ENCODE data around the gene CASKIN1. TPM values are rescaled to one million over a fixed set of nuclear protein-coding genes. Genes with fewer than 3 reads are reported as not detected.

CASKIN1 gene
- total RNA-seq, 1 experiment from 2014 or later, result 4.5 TPM

- DNase-seq (ENCODE audit: low read depth, low spot score) (no peak), ATAC-seq (no peak)
- intact Hi-C loops (cut with micrococcal nuclease; ENCODE audit: unreplicated experiment) (no loop called here), in situ Hi-C loops (cut with HindIII; ENCODE audit: low pct_unique_long_range_greater_than_20kb, low sequenced_read_pairs) (no loop called here)
- BruUV-seq (replicated peaks), result no TSS peak
- Histone ChIP-seq H3K4me1 (ENCODE audit: control insufficient read depth, insufficient read depth, low read length) (no peaks in the 10 kb centered on the region), H3K27me3 (ENCODE audit: control insufficient read depth, insufficient read depth, low read length) (no peaks in the 10 kb centered on the region), H3K9me3 (ENCODE audit: control insufficient read depth, insufficient read depth, low read depth, low read length) (no peaks in the 10 kb centered on the region), H3K27ac (ENCODE audit: low read length) (no peak overlapping the region), H3K36me3 (ENCODE audit: control insufficient read depth, insufficient read depth, low read length) (no peaks in the 10 kb centered on the region), H3K4me3 (ENCODE audit: low read depth in 2 of 2, low read length in 2 of 2) (no peak overlapping the region)
- POLR2A ChIA-PET, result interaction anchor here (0.6 kb wide), 1 partner anchor 42 kb away, joined by 4 read pairs; no protein-coding TSS in a partner anchor
- CTCF ChIA-PET, result no interaction called here
- TF ChIP-seq SIN3A (IDR thresholded peaks at IDR 0.05; ENCODE audit: borderline replicate concordance, insufficient read depth, low read depth, low read length) (no peak), REST (IDR thresholded peaks at IDR 0.05; ENCODE audit: insufficient read depth in 1 of 2, low read depth in 2 of 2, low read length in 1 of 2) (no peak), TCF7L2 (IDR thresholded peaks at IDR 0.05; ENCODE audit: low read depth, low read length) (no peak), CTCF (IDR thresholded peaks at IDR 0.05) (no peak), POLR2AphosphoS5 (IDR thresholded peaks at IDR 0.05; ENCODE audit: low read depth, low read length) (no peak)
Measured at GRCh38 chr16:2173916-2174315, 22.5 kb downstream of the CASKIN1 start.

GRCh38 chr16:2173366-2173765, 23.0 kb downstream of the CASKIN1 start:
- no peak for DNase-seq (ENCODE audit: low read depth, low spot score)
- intact Hi-C loops (cut with micrococcal nuclease; ENCODE audit: unreplicated experiment), result no loop called here
- H3K27ac ChIP-seq (ENCODE audit: low read length), result no peak overlapping the region
- H3K36me3 ChIP-seq (ENCODE audit: control insufficient read depth, insufficient read depth, low read length), result 0 out of 2 replicates have a peak, but pooled peaks cover under 1% of the 10 kb centered on the region
- H3K4me1 ChIP-seq (ENCODE audit: control insufficient read depth, insufficient read depth, low read length), result no peaks in the 10 kb centered on the region
- H3K27me3 ChIP-seq (ENCODE audit: control insufficient read depth, insufficient read depth, low read length), result no peaks in the 10 kb centered on the region
- in situ Hi-C loops (cut with HindIII; ENCODE audit: low pct_unique_long_range_greater_than_20kb, low sequenced_read_pairs), result no loop called here
- no peak overlapping the region for H3K4me3 ChIP-seq (ENCODE audit: low read depth in 2 of 2, low read length in 2 of 2)
- BruUV-seq (replicated peaks), result no TSS peak
- no peak for ATAC-seq
- CTCF ChIA-PET, result interaction anchor here (1.0 kb wide), 1 partner anchor 22 kb away, joined by 3 read pairs; no protein-coding TSS in a partner anchor
- POLR2A ChIA-PET, result interaction anchor here (0.6 kb wide), 1 partner anchor 43 kb away, joined by 4 read pairs; no protein-coding TSS in a partner anchor
- no peak for TF ChIP-seq TCF7L2 (IDR thresholded peaks at IDR 0.05; ENCODE audit: low read depth, low read length)
- no peak for TF ChIP-seq CTCF (IDR thresholded peaks at IDR 0.05)
- TF ChIP-seq REST (IDR thresholded peaks at IDR 0.05; ENCODE audit: insufficient read depth in 1 of 2, low read depth in 2 of 2, low read length in 1 of 2), result no peak
- no peak for TF ChIP-seq SIN3A (IDR thresholded peaks at IDR 0.05; ENCODE audit: borderline replicate concordance, insufficient read depth, low read depth, low read length)
- TF ChIP-seq POLR2AphosphoS5 (IDR thresholded peaks at IDR 0.05; ENCODE audit: low read depth, low read length), result no peak
- H3K9me3 ChIP-seq (ENCODE audit: control insufficient read depth, insufficient read depth, low read depth, low read length), result no peaks in the 10 kb centered on the region

Measured in Panc1 (cell line).